Activated CD8-positive, alpha-beta T cell treated with anti-CD3 and anti-CD28 coated beads, Interleukin-2, amount 10 ng/mL, durations not matched to agents 7 days and 5 days (primary cell): ENCODE measurements around the gene GBP2. TPM values are rescaled to one million over a fixed set of nuclear protein-coding genes. Genes with fewer than 3 reads are reported as not detected.

Source experiments
- ATAC-seq: fragments of 150-1000 bp; cut with Tn5 transposase; one replicate; pipeline ENCODE4 v1.10.0; 2021; ENCODE audit warnings: moderate library complexity
- CTCF ChIA-PET: fragments of 350-600 bp; sonication (Branson Sonifier 250); formaldehyde crosslinking; loops from one replicate; lab custom pipeline; 2021; ENCODE audit warnings: antibody characterized with exemption; lab: Charles Lee
- POLR2A ChIA-PET: fragments of 350-600 bp; sonication (Branson Sonifier 250); formaldehyde crosslinking; loops from one replicate; lab custom pipeline; 2021; ENCODE audit warnings: antibody characterized with exemption; lab: Charles Lee
- DNase-seq: peaks from one replicate; pipeline ENCODE4 v3.0.0-alpha.2; 2020
- H3K27ac Mint-ChIP-seq: one replicate; pipeline ENCODE4 v1.8.0; 2021; ENCODE audit warnings: mild to moderate bottlenecking, mixed read lengths
- H3K27me3 Mint-ChIP-seq: one replicate; pipeline ENCODE4 v1.8.0; 2021; ENCODE audit warnings: low read depth, mixed read lengths
- H3K36me3 Mint-ChIP-seq: one replicate; pipeline ENCODE4 v1.8.0; 2021; ENCODE audit warnings: low read depth, mixed read lengths
- H3K4me1 Mint-ChIP-seq: one replicate; pipeline ENCODE4 v1.8.0; 2021; ENCODE audit warnings: low read depth, mixed read lengths
- H3K4me3 Mint-ChIP-seq: one replicate; pipeline ENCODE4 v1.8.0; 2021; ENCODE audit warnings: mild to moderate bottlenecking, mixed read lengths
- H3K9me3 Mint-ChIP-seq: one replicate; pipeline ENCODE4 v1.8.0; 2022; ENCODE audit warnings: mixed read lengths; ENCODE audit not compliant: insufficient read depth
- total RNA-seq, 2 experiments: library from RNA; stranded (reverse); gene quantifications; one replicate each; pipeline ENCODE4 v1.2.3, GENCODE V29; 2021

GBP2 gene
- total RNA-seq, 2 experiments from 2014 or later: 95.8 to 97.4 TPM

DNA sequence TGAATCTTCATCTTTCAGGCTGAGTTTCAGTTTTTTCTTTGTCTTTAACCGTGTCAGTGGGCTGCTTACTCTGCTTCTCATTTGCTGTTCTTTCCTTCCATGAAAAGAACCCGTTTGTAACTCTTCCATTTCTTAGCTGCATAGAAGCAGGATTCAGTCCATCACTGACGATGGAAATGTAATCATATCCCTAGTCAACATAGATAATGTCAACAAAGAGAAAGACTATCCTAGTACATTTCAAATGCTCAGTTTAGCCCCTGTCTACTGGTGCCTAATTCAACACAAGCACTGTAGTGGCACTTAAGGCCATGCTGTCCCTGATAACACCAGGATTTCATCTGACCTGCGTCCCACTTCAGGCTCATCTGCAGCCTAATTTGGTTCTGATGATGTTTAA lies 61.3 kb downstream of the GBP2 start:
- Mint-ChIP-seq H3K9me3 (no peaks in the 10 kb centered on the region), H3K4me3 (peak overlapping the region; percentile 90), H3K36me3 (peaks cover 48% of the 10 kb centered on the region), H3K27ac (peak overlapping the region; percentile 90), H3K27me3 (no peaks in the 10 kb centered on the region), H3K4me1 (peaks cover 54% of the 10 kb centered on the region)
- ATAC-seq (peak; percentile 52), DNase-seq (no peak)
- ChIA-PET POLR2A (interaction anchor here (1.0 to 1.9 kb wide), 8 partner anchors 23 to 208 kb away, joined by 3 to 17 read pairs (median 4); partner anchors contain the start of genes GBP2, GBP3, GBP4 and GBP5), CTCF (interaction anchor here (1.0 to 3.8 kb wide), 9 partner anchors 9 to 292 kb away, joined by 3 to 19 read pairs (median 5); partner anchors contain the start of genes GBP3 and GBP4)

DNA sequence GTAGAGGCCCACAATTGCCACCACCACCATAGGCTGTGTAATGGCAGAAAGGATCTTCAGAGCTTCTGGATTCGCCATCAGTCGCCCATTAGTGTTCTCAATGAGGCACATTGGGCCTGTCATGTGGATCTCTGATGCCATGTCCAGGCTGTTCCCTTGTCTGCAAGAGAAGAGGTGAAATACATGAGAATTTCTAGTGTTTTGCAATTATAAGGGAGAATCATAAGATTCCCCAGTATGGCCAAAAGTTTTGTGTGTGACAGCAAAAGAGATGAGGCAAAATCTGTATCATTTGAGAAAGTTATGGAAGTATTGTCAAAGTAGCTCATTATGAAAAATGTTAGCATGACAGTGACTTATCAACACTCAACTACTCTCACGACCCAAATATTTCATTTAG lies 62.8 kb downstream of the GBP2 start:
- ChIA-PET CTCF (interaction anchor here (0.8 to 3.8 kb wide), 10 partner anchors 16 to 295 kb away, joined by 3 to 19 read pairs (median 4); partner anchors contain the start of gene GBP4), POLR2A (interaction anchor here (1.0 to 2.3 kb wide), 3 partner anchors 41 to 136 kb away, joined by 3 to 11 read pairs (median 9); partner anchors contain the start of genes GBP3 and GBP4)
- Mint-ChIP-seq H3K9me3 (no peaks in the 10 kb centered on the region), H3K4me1 (peaks cover 46% of the 10 kb centered on the region), H3K27ac (peak overlapping the region; percentile 13), H3K36me3 (peaks cover 60% of the 10 kb centered on the region), H3K27me3 (no peaks in the 10 kb centered on the region), H3K4me3 (peak overlapping the region; percentile 90)
- DNase-seq (no peak), ATAC-seq (no peak)

DNA sequence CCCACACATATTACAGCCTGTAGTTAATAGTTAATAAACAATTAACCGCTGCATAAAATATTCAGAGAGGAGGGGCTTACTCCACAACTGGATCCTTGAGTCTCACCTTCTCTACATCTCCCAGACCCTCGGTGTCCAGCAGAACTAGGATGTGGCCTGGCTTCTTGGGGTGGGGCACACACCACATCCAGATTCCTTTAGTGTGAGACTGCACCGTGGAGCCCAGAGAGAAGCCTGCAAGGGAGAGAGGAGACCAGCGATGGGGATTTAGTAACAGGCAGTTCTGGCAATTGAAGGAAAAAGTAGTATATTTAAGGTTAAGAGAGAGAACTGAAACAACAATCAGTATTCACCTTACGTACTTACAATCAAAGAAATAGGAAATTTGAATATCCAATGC lies 65.8 kb downstream of the GBP2 start:
- POLR2A ChIA-PET: interaction anchor here (0.6 kb wide), 1 partner anchor 52 kb away, joined by 3 read pairs; no protein-coding TSS in a partner anchor
- Mint-ChIP-seq H3K4me3 (peak overlapping the region; percentile 72), H3K27ac (no peak overlapping the region), H3K27me3 (no peaks in the 10 kb centered on the region), H3K9me3 (no peaks in the 10 kb centered on the region), H3K4me1 (peaks cover 39% of the 10 kb centered on the region), H3K36me3 (peaks cover 86% of the 10 kb centered on the region)
- DNase-seq (no peak), ATAC-seq (no peak)
- CTCF ChIA-PET: interaction anchor here (1.0 kb wide), 1 partner anchor 299 kb away, joined by 3 read pairs; no protein-coding TSS in a partner anchor

Other genes with a start within 250 kb of the GBP2 start
- gene GTF2B, start 234.5 kb downstream of the GBP2 start, total RNA-seq: 10 to 100 TPM; 36.5 to 38.8 TPM
- 10 to 100 TPM; 30.4 to 31.2 TPM for gene KYAT3, start 133.5 kb downstream of the GBP2 start, total RNA-seq
- 10 to 100 TPM; 17.4 to 20.3 TPM for gene RBMXL1, start 133.5 kb downstream of the GBP2 start, total RNA-seq
- 10 to 100 TPM; 16.7 to 18.9 TPM for gene GBP3, start 103.2 kb downstream of the GBP2 start, total RNA-seq
- gene GBP1, start 60.9 kb downstream of the GBP2 start, total RNA-seq: 100 to 1,000 TPM; 146 to 147 TPM
- gene GBP7, start 49.9 kb upstream of the GBP2 start, total RNA-seq: under 1 TPM; 0.11 to 0.26 TPM
- 10 to 100 TPM; 51.0 to 60.7 TPM for gene GBP4, start 72.8 kb upstream of the GBP2 start, total RNA-seq
- 100 to 1,000 TPM; 261 TPM for gene GBP5, start 146.7 kb upstream of the GBP2 start, total RNA-seq
- under 1 TPM; 0.10 to 0.16 TPM for gene GBP6, start 237.9 kb upstream of the GBP2 start, total RNA-seq